GM13977 (cell line): ENCODE data around the gene LTBP4.

ENCODE experiments used
- DNase-seq: peaks from one replicate; pipeline ENCODE4 v3.0.0; 2012; ENCODE audit warnings: low spot score
- in situ Hi-C: fragments of 300-500 bp; cut with MboI; formaldehyde crosslinking; loops from one replicate; pipeline ENCODE4 v1.12.0; 2022; ENCODE audit warnings: low sequenced_read_pairs, low pct_unique_long_range_greater_than_20kb, mixed read lengths, inconsistent platforms; ENCODE audit not compliant: unreplicated experiment
- TF ChIP-seq, protein P1 (sequence below): IDR thresholded peaks from 2 replicates; pipeline ENCODE4 v1.5.1; 2012; ENCODE audit warnings: mild to moderate bottlenecking, control low read depth; ENCODE audit not compliant: insufficient read depth; ENCODE audit errors: extremely low read depth, missing control alignments

LTBP4 gene

DNA sequence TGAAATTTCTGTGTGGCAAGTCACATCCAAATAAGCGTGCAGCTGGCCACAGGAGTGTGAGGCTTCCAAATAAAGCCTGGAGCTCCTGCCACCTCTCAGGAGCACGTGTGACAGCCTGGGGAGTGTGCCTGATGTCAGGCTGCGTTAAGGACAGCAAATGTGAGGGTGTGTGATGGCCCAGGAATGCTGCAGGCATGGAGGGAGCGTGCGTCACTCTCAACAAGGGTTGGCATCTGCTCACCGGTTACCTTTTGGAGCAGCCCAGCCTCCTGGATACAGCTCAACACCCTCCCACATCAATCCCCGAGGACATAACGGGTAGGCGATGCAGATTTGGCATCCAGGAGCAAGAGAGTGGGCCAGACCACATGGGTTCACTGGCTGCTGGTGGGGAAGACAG lies 70.2 kb downstream of the LTBP4 start:
- in situ Hi-C loops: loop anchor here (25.0 kb wide), 1 partner anchor 466 kb away; no protein-coding TSS in a partner anchor
- TF ChIP-seq, protein P1, sequence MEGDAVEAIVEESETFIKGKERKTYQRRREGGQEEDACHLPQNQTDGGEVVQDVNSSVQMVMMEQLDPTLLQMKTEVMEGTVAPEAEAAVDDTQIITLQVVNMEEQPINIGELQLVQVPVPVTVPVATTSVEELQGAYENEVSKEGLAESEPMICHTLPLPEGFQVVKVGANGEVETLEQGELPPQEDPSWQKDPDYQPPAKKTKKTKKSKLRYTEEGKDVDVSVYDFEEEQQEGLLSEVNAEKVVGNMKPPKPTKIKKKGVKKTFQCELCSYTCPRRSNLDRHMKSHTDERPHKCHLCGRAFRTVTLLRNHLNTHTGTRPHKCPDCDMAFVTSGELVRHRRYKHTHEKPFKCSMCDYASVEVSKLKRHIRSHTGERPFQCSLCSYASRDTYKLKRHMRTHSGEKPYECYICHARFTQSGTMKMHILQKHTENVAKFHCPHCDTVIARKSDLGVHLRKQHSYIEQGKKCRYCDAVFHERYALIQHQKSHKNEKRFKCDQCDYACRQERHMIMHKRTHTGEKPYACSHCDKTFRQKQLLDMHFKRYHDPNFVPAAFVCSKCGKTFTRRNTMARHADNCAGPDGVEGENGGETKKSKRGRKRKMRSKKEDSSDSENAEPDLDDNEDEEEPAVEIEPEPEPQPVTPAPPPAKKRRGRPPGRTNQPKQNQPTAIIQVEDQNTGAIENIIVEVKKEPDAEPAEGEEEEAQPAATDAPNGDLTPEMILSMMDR: no peak
- no peak for DNase-seq

DNA sequence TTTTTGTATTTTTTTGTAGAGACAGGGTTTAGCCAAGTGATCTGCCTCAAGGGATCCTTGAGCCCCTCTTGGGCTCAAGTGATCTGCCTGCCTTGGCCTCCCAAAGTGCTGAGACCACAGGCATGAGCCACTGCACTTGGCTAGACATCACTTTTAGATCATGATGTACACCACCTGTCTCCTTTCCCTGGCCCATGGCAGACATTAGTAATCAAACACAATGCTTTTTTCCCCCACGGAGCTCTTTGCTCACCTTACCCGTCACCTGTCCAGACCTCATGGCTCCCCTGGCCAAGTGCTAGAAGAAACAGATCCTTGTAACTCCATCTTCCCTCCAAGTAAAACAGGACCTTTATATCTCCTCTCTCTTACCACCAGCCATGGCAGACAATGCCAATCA lies 70.9 kb downstream of the LTBP4 start:
- TF ChIP-seq, protein P1: no peak
- in situ Hi-C loops: loop anchor here (25.0 kb wide), 1 partner anchor 465 kb away; no protein-coding TSS in a partner anchor
- no peak for DNase-seq

DNA sequence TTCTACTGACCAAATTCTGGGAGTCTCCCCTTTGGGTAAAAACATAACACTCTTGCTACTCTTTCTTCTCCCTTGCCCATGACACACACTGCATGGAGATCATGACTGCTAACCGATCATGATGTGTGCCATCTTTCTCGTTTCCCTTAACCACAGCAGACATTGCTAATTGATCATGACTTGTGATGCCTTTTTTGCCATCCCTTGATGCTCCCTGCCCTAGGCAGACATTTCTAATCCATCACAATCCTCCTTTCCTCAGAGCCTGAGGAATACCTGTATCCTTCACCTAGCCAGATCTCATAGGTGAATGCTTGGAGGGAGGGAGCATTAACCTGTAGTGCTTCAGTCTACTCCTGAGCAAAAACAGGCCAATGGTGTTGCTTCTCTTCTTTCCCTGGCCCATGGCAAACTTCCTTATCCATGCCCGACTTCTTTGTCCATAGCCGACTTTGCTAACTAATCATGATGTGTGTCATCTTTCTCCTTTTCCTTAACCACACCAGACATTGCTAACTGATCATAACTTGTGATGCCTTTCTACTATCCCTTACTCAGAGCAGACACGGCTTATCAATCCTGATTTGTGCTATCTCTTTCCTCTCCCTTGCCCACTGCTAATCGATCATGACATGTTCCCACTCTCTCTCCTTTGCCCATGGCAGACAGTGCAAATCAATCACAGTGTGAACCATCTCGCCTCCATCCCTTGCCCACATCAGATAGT lies 71.6 kb downstream of the LTBP4 start:
- in situ Hi-C loops: loop anchor here (25.0 kb wide), 1 partner anchor 465 kb away; no protein-coding TSS in a partner anchor
- TF ChIP-seq, protein P1: no peak
- DNase-seq: no peak

DNA sequence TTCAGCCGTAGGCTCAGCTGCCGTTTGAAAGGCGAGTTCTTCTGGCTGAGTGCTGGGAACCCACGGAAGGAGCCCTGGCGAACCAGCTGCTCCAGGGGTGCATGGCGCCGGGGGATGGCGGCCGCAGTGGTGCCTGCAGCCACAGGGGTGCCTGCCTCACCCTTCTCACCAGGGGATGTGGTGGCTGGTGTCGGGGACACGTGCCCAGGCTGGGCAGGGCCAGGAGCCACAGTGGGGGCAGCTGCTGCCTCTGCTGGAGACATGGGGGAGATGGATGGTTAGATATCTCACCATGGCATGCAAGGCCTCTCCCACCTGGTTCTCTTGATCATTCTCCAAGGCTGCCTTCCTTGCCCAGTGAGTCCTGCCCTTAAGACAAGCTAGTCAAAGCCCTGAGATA lies 72.2 kb downstream of the LTBP4 start:
- no peak for DNase-seq
- TF ChIP-seq, protein P1: no peak
- in situ Hi-C loops: loop anchor here (25.0 kb wide), 1 partner anchor 464 kb away; no protein-coding TSS in a partner anchor

DNA sequence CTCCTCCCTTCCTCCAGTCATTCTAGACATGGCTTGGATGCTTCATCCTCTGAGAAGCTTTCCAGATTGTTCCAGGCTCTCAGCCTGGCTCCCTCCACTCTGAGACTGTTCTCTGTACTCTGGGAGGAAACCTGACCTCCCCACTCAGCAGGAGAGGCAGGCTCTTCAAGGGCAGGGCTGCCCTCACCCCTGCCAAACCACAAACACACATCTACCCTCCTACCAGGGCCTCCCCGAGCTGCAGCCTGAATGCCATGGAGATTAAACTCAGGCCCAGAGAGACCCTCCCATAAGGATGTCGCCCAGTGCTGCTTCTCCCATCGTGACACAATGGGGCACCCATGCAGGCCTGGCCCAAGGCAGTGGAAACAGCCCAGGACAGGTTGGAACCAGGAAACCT lies 73.1 kb downstream of the LTBP4 start:
- no peak for DNase-seq
- in situ Hi-C loops: loop anchor here (25.0 kb wide), 1 partner anchor 463 kb away; no protein-coding TSS in a partner anchor
- TF ChIP-seq, protein P1: no peak

DNA sequence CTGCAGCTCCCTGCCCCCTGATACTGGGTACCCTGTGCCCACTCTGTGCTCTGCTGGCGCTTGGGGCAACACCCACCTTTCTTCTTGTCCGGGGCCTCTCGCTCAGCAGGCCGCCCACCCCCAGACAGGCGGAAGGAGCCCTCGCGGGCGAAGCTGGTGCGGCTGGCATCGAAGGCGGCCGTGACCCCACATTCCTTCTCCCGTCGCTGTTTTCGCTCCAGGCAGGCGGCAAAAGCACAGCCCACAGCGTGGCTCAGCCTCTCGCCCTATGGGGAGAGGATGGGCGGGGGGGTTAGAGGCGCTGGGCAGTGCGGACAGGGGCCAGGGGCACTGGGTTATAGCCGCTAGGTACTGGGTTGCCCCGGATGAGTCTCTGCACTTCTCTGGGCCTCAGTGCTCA lies 76.0 kb downstream of the LTBP4 start:
- TF ChIP-seq, protein P1: no peak
- in situ Hi-C loops: no loop called here
- DNase-seq: no peak
